KMS-11 (cell line): ENCODE data around the gene AAMDC.

Source experiments
- H2AFZ ChIP-seq: fragments of 200-600 bp; sonication (generic); 2 replicates; pipeline ENCODE4 v1.6.1; 2016; ENCODE audit warnings: antibody characterized with exemption, mixed run types, low read depth
- H3K27ac ChIP-seq: fragments of 200-600 bp; sonication (generic); 2 replicates; pipeline ENCODE4 v1.6.1; 2016; ENCODE audit warnings: mild to moderate bottlenecking, mixed run types
- H3K27me3 ChIP-seq: fragments of 200-600 bp; sonication (generic); 2 replicates; pipeline ENCODE4 v1.6.1; 2017; ENCODE audit warnings: mild to moderate bottlenecking, low read depth, mixed run types, moderate library complexity; ENCODE audit not compliant: insufficient read depth
- H3K36me3 ChIP-seq: fragments of 200-600 bp; sonication (generic); 2 replicates; pipeline ENCODE4 v1.6.1; 2017; ENCODE audit warnings: mild to moderate bottlenecking, mixed run types; ENCODE audit not compliant: insufficient read depth
- H3K4me1 ChIP-seq: fragments of 200-600 bp; sonication (generic); 2 replicates; pipeline ENCODE4 v1.6.1; 2016; ENCODE audit warnings: mild to moderate bottlenecking, low read depth, mixed run types; ENCODE audit not compliant: poor library complexity, severe bottlenecking
- H3K4me2 ChIP-seq: fragments of 200-600 bp; sonication (generic); 2 replicates; pipeline ENCODE4 v1.7.0; 2016; ENCODE audit warnings: mild to moderate bottlenecking, mixed run types
- H3K4me3 ChIP-seq: fragments of 200-600 bp; sonication (generic); IDR thresholded peaks from 2 replicates; pipeline ENCODE4 v1.6.1; 2017; ENCODE audit warnings: low read depth, low read length, mixed read lengths; ENCODE audit not compliant: insufficient read depth
- H3K79me2 ChIP-seq: fragments of 200-600 bp; sonication (generic); 2 replicates; pipeline ENCODE4 v1.6.1; 2016; ENCODE audit warnings: low read depth, mixed run types; ENCODE audit not compliant: insufficient read depth
- H3K9ac ChIP-seq: fragments of 200-600 bp; sonication (generic); 2 replicates; pipeline ENCODE4 v1.6.1; 2016; ENCODE audit warnings: mild to moderate bottlenecking, mixed run types
- H4K20me1 ChIP-seq: fragments of 200-600 bp; sonication (generic); 2 replicates; pipeline ENCODE4 v1.6.1; 2016; ENCODE audit warnings: mild to moderate bottlenecking, mixed run types; ENCODE audit not compliant: insufficient read depth
- CTCF ChIP-seq: fragments of 200-600 bp; sonication (generic); conservative IDR thresholded peaks from 2 replicates; pipeline ENCODE4 v1.6.1; 2017; ENCODE audit warnings: low read depth, mild to moderate bottlenecking, antibody characterized with exemption, low read length, moderate library complexity, mixed read lengths

AAMDC gene

DNA sequence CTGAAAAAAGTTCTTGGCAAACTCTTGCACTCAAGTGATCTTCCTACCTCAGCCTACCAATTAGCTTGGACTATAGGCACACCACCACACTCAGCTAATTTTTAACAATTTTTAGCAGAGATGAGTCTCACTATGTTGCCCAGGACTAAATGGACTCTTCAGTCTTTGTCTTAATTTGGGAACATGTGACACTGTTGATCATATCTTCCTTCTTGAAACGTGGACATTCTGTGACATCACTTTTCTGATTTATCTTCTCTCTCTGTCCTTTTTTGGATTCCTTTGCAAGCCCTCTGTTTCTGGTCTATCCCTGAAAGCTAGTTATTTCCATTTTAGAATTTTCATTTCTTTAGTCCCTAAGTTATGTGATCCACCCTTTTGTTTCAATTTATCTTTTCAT is 42.4 kb upstream of the AAMDC start:
- TF ChIP-seq CTCF, result no peak
- Histone ChIP-seq H4K20me1 (peaks cover 17% of the 10 kb centered on the region), H2AFZ (no peak overlapping the region), H3K4me2 (no peak overlapping the region), H3K27me3 (no peaks in the 10 kb centered on the region), H3K4me1 (no peaks in the 10 kb centered on the region), H3K27ac (no peak overlapping the region; the same call in 1 of the 2 replicates), H3K4me3 (no peak overlapping the region), H3K9ac (no peak overlapping the region), H3K36me3 (no peaks in the 10 kb centered on the region), H3K79me2 (peaks cover 35% of the 10 kb centered on the region; the same call in 1 of the 2 replicates)

DNA sequence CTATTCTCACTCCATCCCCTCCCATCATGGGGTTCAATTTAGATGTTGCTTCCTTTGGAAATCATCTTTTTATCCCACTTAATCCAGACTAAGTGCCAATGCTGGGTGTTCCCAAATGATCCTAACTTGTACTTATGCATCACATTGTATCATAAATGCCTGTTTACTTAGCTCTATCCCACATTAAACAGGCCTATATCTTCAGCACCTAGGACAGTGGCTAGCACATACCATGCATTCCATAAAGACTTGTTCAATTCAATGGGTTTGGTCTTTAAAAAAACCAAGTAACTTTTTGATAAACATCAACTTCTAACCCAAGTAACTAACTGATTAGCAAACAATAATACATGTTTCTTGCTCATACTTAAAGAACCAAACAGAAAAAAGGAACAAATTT is 41.0 kb upstream of the AAMDC start:
- Histone ChIP-seq H3K27me3 (no peaks in the 10 kb centered on the region), H3K79me2 (peaks cover 41% of the 10 kb centered on the region; the same call in 1 of the 2 replicates), H2AFZ (no peak overlapping the region), H3K27ac (no peak overlapping the region), H3K4me3 (no peak overlapping the region), H4K20me1 (peaks cover 17% of the 10 kb centered on the region), H3K9ac (no peak overlapping the region), H3K36me3 (no peaks in the 10 kb centered on the region), H3K4me1 (no peaks in the 10 kb centered on the region), H3K4me2 (no peak overlapping the region)
- TF ChIP-seq CTCF, result no peak

DNA sequence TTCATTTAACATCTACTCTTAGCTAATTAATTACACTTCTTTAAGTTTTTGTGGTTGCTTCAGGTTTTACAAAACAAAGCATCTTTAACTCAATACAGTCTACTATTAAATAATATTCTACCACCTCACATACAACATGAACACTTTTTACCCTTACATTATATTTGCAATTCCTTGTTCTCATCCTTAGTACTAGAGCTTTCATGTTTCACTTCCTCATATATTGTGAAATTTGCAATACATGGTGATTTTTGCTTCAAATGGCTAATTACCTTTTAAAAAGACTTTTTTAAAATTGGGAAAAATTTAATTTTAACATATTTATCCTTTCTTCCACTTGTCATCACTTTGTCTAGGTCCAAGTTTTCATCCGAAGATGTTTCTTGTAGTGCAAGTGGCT is 37.9 kb upstream of the AAMDC start:
- Histone ChIP-seq H4K20me1 (peaks cover 8% of the 10 kb centered on the region; the same call in 1 of the 2 replicates), H3K27ac (no peak overlapping the region), H3K4me3 (no peak overlapping the region)

GRCh38 chr11:77784572-77784971 is 36.4 kb upstream of the AAMDC start:
- no peaks in the 10 kb centered on the region for H3K27me3 ChIP-seq
- H3K36me3 ChIP-seq, result no peaks in the 10 kb centered on the region
- H3K4me3 ChIP-seq, result no peak overlapping the region
- H2AFZ ChIP-seq, result no peak overlapping the region
- H3K27ac ChIP-seq, result no peak overlapping the region
- H3K4me1 ChIP-seq, result no peaks in the 10 kb centered on the region
- H3K79me2 ChIP-seq, result peaks cover 57% of the 10 kb centered on the region; the same call in 1 of the 2 replicates
- H3K9ac ChIP-seq, result no peak overlapping the region
- no peak overlapping the region for H3K4me2 ChIP-seq
- no peak for TF ChIP-seq CTCF
- H4K20me1 ChIP-seq, result peaks cover 7% of the 10 kb centered on the region; the same call in 1 of the 2 replicates

More for the DNA sequence above, 37.9 kb upstream of the AAMDC start:
- Histone ChIP-seq H3K79me2 (peaks cover 55% of the 10 kb centered on the region; the same call in 1 of the 2 replicates), H3K9ac (no peak overlapping the region), H3K4me1 (no peaks in the 10 kb centered on the region), H3K27me3 (no peaks in the 10 kb centered on the region), H3K4me2 (no peak overlapping the region), H2AFZ (no peak overlapping the region), H3K36me3 (no peaks in the 10 kb centered on the region)
- TF ChIP-seq CTCF, result no peak
